Esophagus squamous epithelium (tissue), 4 donors: ENCODE data around the gene MYOCOS.

Experiments
- CTCF ChIP-seq, 6 experiments: fragments of 450-650 bp in 4 of 6; fragments of 200-600 bp in 2 of 6; sonication (generic) in 2 of 6; IDR thresholded peaks; one replicate each; pipeline ENCODE4 v1.5.1; 2016 to 2019; ENCODE audit warnings: antibody characterized with exemption in 6 of 6, mild to moderate bottlenecking in 4 of 6, moderate library complexity in 4 of 6
- POLR2A ChIP-seq, 4 donors: fragments of 450-650 bp; IDR thresholded peaks; one replicate each; pipeline ENCODE4 v1.6.1; 2017; ENCODE audit warnings: antibody characterized with exemption in 4 of 4, mild to moderate bottlenecking in 4 of 4, moderate library complexity in 3 of 4

- TF ChIP-seq CTCF (IDR thresholded peaks at IDR 0.05) (no peak), POLR2A (IDR thresholded peaks at IDR 0.05) (no peak)
Measured at GRCh38 chr1:171622152-171622462, at the start of gene MYOCOS.
